AG20443 (cell line): ENCODE measurements around the gene STK16.
"Not testable (repeated sequence)": the region's sequence is repeated elsewhere in the genome, so short reads cannot be mapped to it uniquely, and the experiment has no call there.

Experiments used
- DNase-seq: peaks from one replicate; pipeline ENCODE4 v3.0.0; 2012; ENCODE audit warnings: low spot score, mixed read lengths

STK16 gene

DNA sequence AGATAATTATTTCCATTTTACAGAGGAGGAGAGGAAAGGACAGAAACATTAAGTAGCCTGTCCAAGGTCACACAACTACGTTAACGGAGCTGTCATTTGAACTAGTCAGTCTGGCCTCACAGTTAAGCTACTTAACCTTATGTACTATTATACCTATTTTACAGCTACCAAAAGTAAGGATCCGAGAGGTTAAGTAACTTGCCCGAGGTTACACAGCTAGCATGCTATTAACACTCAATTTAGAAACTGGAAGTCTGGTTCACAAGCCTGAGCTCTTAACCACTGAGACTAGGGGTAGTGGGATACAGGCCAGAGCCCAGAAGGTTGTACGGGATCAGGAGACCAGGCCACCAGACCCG, 511 bp upstream of the STK16 start:
- DNase-seq = no peak

DNA sequence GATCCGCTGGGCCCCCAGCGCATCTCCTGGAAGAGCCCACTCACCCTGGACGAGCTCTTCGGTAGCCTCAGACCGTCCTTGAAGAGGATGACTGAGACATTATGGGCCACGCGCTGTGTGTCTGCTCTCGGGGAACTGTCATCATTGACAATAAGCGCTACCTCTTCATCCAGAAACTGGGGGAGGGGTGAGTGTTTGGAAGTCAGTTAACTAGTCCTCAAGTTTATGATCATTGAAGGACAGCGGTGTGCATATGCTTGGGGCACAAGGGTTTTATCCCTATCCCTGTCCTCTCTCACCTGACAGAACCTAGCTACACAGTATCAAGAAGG, 586 bp downstream of the STK16 start:
- no peak for DNase-seq

DNA sequence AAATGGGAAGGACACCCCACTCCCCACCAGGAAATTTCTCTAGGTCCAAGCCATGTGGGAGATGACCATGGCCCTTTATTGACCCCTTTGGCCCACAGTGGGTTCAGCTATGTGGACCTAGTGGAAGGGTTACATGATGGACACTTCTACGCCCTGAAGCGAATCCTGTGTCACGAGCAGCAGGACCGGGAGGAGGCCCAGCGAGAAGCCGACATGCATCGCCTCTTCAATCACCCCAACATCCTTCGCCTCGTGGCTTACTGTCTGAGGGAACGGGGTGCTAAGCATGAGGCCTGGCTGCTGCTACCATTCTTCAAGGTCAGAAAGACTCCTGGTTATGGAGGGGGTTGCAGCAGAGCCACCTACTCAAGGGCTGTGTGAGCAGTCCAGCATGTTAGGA, 1.3 kb downstream of the STK16 start:
- DNase-seq = no peak

DNA sequence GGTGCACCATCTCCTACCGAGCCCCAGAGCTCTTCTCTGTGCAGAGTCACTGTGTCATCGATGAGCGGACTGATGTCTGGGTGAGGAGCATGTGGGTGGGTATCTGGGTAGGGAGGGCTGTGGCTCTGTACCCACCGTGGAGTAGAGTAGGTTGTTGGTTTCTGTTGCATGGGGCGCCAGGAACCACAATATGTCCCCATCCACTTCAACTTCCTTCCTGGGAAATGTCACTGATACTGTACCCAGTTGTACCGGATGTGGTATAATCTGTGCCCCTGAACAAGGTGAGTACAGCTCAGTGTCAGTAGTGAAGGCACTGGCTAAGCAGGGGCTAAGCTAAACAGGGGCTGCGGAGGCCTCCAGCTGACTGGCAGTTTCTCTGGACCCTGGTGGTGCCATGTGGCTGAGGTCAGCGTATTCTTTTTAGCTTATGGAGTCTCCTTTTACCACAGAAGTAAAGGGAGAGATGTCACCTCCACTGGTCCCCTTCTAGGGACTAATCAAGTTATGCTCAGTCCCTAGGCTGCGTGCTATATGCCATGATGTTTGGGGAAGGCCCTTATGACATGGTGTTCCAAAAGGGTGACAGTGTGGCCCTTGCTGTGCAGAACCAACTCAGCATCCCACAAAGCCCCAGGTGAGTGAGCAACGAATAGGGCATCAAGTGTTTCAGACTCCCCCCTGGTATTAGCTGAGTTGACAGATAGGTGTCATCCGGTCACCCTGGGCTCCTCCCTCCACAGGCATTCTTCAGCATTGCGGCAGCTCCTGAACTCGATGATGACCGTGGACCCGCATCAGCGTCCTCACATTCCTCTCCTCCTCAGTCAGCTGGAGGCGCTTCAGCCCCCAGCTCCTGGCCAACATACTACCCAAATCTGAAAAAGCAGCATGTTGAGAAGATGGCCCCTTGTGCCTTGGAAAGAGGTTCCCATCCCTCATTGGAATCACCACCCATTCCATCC, 2.7 kb downstream of the STK16 start:
- DNase-seq = no peak

DNA sequence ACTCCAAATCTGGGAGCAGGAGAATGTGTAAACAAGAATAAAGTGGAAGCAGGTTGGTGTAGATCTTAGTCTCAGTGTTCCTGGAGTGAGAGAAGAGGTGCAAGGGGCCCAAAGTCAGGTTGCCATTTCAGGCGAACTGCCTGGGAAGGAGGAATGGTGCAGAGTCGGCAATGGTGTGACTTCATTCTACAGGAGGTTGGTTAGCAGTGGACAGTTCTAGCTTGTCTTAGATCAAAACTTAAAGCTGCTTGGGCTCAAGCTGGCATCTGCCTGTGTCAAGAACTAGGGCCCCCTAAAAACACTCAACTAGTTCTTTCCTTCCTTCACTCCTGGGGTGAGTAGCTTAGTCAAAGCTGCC, 3.5 kb downstream of the STK16 start:
- no peak for DNase-seq

DNA sequence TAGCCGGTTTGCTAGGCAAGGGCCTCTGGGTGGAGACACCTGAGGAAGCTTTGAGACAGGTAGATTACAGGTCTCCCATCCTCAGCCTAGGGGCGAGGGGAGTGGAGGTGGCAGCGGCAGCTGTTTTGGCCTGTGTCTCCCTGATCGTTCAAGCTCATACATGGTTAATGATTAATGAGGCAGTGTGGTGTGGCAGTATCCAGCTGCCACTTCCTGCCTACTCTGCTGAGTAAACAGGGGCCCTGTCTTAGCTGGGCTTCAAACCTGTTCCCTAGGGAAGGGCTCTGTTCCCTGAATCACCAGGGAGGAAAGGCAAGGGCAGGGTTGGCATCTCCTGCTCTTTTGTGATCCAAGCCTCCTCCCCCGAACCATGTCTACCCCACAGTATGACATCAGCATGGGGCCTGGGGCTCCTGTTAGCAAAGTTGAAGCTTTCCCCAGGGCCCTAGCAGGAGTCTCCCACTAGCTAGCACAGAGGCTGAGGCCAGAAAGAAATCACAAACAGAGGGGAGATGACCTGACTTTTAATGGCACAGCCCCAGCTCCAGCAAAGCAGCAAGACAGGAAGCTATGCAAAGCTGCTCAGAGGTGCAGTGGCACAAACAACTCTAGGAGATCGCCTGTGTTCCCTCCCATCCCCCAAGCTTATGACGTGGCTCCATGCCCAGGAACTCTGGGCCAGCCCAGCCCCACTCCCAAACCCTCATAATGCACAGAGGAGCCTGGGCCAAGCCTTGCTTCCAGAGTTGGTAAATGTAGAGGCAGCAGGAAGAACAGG, 4.1 kb downstream of the STK16 start:
- DNase-seq = peak; percentile 57

DNA sequence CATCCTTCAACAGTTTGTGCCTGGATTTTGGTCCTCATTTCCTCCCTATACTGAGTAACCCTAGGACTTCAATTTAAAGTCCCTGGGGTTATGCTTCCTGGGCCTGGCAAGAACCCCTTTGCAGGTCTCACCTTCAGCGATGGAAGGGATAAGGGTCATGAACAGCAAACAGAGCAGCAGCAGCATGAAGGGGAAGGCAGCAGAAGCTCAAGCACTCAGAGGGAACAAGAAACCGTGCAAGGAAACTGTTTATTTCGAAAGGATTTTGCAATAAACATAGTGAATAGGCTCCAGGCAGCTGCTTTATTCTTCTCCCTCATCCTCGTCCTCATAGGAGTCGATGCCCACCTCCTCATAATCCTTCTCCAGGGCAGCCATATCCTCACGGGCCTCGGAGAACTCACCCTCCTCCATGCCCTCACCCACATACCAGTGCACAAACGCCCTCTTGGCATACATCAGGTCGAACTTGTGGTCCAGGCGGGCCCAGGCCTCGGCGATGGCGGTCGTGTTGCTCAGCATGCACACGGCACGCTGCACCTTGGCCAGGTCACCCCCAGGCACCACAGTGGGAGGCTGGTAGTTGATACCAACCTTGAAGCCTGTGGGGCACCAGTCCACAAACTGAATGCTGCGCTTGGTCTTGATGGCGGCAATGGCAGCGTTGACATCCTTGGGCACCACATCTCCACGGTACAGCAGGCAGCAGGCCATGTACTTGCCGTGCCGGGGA, 4.9 kb downstream of the STK16 start:
- no peak for DNase-seq

DNA sequence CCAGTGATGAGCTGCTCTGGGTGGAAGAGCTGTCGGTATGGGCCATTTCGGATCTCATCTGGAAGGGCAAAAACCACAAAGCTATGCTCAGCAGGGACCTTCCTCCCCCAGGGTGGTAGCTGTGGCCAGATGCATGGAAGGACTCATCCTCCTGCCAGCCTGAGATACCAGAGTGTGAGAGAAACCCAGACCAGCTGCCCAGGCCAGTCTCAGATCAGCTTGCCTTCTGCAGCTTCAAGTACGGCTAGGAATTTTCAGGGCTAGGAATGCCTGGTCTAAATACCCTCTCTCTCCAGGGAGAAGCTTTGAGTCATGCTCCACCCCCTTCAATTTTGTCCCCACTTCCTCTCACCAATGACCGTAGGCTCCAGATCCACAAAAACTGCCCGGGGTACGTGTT, 6.4 kb downstream of the STK16 start:
- DNase-seq = no peak

DNA sequence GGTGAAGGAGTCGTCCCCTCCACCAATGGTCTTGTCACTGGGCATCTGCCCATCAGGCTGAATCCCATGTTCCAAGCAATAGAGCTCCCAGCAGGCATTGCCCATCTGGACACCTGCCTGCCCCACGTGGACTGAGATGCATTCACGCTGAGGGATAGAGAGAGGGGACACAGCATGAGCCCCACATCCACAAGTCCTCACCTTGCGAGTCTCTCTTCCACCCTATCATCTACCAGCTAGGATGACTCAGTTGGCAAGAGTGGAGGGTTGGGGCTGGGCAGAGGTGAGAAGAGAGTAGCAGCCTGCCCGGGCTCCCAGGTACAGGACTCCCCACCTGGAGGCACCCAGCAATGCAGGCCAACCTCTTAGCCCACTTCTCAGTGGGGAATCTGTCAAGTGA, 6.8 kb downstream of the STK16 start:
- no peak for DNase-seq

DNA sequence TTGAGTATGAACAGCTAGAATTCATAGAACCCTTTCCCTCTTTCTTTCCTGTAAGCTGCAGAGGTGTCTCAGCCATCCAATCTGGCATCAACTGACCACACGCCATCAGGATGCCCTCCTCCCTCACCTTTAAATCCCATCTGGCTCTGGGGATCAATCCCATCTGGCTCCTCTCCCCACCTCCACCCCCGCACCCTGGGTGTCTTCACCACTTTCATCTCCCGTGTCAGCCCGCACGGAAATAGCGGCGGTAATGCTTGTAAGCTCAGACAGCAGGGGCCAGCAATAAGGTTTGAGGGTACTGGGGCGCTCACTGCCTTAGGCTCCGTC, 7.3 kb downstream of the STK16 start:
- no peak for DNase-seq

DNA sequence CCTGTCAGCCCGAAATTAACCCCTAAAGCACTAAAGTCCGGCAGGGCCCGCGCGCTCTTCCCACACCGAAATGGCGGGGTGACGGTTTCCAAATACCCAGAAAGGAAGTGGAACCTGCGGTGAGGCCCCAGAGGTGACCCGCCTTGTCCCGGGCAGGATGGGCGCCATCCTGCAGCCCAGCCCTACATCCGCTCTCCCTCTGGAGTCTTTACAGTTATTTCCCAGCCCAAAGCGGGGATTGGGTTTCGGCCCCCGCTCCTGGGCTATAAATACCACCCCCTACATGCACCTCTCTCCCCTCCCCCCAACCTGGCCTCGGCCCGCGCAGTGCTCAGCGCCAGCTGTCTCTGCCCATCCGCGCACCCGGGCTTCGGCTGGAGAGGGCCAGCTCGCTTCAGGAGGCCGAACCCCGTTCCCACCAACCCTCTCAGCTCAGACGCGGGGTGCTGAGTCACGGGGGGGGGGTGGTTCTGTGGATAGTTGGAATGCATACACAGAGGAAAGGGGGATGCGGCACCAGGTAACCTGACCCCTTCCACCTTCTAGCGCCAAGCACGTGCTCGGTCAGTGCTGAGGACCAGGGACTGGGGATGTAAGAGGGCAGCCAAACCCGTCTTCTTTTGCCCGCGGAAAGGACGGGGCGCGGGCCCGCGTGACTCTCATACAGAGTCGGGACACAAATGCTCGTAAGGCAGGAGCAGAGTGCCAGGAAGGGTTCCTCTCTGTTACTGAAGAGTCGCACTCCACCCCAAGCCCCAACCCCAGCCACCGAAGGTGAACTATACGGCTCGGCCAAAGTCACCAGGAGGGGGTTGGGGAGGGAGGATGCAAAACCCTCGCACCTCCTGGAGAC, 7.8 kb downstream of the STK16 start, which contains the start of gene TUBA4B:
TSS of gene TUBA4B (plus strand) at position 344 of the 853 bp plus-strand sequence. CDS start at position 509, 165 bp downstream.
- DNase-seq = peak; percentile 43

DNA sequence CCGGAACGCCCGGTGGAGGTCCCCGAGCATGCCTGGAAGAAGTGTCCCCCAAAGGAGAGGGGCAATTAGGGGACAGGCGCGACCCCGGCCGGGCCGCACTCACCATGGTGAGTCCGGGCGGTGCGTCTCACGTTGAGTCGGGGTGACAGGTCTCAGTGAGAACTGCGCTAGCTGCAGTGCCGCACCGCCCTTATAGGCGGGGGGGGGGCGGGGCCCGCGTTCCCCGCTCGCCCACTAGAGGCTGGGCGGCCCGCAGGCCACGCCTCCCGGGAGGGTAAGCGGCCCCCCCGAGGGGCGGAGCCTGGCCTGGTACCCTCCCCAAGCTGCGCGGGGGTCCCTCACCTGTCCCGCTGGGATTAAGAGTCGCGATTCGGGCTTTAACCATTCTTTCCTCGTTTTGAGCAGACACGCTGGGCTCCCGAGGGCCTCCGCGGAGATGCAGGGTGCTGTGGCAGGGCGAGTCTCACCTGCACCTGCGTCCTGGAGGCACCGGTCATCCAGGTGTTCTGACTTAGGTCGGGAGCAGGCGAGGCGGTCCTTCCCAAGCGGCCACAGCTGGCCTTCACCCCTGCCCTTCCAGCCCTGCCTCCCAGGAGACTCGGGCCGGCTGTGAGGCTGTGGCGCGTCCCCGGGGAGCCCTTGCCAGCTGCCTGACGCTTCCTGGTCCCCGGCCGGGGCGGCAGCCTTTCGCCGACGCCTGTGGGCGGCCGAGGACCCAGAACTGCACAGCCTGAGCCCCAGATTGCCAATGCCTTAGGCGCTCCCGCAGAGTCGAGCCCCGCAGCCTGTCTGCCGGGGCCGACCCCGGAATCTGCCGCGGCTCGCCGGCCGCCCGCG, 8.7 kb downstream of the STK16 start, which contains the start of gene TUBA4A:
TSS of gene TUBA4A (minus strand) at position 166 of the 837 bp plus-strand sequence. CDS start at position 106, 60 bp downstream.
- DNase-seq = peak; percentile 98

DNA sequence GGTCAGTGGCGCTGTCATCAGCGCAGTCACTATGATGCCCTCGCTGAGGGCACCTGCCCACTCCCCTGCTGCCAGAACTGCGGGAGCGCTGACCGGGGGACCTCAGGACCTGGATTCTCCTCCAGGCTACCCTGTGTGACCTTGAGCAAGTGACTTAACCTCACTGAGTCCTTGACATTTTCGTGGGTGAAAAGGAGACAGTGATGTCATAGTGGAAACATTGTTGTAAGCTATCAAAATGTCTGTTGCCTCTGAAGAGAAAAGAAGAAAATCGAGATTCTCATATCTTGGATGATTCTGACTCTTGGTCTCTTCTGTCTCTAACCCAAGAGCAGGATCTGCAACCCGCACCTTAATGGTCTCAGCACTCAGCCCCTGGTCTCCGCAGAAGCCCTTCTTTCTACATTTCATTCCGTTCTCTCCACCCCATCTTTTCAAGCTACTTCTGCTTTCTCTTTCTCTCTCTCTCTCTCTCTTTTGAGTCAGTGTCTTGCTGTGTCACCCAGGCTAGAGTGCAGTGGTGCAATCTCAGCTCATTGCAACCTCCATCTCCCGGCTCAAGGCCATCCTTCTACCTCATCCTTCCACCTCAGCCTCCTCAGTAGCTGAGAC, 9.4 kb downstream of the STK16 start:
- no peak for DNase-seq

DNA sequence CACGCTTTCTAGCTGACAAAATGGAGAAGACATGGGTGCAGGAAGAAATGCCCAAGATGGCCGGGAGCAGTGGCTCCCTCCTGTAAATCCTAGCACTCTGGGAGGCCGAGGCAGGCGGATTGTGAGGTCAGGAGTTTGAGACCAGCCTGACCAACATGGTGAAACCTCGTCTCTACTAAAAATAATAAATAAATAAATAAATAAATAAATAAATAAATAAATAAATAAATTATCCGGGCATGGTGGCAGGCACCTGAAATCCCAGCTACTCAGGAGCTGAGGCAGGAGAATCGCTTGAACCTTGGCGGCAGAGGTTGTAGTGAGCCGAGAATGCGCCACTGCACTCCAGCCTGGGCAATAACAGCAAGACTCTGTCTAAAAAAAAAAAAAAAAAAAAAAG, 13.7 kb downstream of the STK16 start:
- not testable (repeated sequence) for DNase-seq

DNA sequence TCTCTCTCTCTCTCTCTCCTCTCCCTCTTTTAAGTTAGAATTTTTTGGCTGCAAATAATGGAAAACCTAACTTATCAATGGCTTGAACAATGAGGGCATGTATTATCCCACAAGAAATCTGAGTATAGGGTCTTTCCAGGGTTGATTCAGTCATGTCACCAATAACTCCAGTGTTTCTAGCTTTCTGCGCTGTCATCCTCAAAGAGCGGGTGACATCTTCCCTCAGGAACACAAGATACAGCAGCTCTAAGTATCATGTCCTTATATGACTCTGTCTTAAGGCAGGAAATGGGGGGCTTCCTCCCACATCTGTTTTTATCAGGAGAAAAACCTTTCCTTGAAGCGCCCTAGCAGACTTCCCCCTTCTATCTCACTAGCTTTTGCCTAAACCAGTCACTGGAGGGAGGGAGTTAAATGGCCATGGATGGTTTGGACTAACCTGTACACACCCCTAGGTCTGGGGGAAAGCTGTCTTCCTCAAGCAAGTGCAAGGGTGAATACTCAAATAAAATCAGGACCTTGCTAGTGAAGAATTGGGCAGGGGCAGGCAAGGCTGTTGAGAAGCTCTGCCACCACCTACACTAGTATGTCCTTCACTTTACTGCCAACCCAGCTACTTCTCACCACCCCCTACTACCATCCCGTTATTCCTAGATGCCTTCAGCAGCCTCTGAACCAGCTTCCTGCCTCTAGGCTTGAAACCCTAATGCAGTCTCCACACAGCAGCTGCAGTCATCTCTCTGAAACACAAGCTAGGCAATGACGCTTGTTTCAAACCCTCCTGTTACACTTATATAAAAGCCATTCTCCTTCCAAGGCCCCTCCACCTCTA, 16.0 kb downstream of the STK16 start:
- no peak for DNase-seq

DNA sequence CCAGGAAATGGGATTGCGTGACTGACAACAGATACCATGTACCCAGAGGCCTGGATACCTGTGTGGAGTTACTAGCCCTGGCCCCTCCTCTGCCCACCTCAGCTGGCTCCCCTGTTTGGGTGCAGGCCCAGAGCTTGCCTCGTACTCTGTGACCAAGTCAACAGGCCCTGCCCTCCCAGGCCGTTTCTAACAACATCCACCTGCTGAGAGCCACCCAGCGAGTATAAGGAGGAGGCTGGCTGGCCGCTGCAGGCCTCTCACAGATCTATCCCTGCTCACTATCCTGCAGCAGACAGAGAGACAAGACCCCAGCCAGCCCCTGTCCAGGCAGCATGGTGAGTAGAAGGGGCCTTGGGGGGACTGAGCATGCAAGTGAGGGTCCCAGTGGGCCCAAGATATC, 21.0 kb downstream of the STK16 start:
- no peak for DNase-seq

DNA sequence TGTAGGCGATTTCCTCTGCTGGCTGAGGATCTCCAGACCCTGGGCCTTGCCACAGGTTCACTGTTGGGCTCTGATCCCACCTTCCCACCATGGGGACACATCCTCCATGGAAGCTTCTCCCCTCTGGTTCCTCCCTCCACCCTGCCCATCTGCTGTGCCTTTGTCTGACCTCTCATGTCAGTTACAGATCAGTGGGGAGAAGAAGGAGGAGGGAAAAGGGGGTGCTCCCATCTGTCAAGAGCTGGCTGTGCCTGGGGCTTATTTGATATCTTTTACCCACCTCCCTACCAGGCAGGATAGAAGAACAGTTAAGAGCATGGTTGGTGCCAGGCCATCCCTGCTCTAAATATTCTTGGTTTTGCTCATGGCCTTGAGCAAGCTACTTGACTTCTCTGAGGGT, 21.6 kb downstream of the STK16 start:
- no peak for DNase-seq

DNA sequence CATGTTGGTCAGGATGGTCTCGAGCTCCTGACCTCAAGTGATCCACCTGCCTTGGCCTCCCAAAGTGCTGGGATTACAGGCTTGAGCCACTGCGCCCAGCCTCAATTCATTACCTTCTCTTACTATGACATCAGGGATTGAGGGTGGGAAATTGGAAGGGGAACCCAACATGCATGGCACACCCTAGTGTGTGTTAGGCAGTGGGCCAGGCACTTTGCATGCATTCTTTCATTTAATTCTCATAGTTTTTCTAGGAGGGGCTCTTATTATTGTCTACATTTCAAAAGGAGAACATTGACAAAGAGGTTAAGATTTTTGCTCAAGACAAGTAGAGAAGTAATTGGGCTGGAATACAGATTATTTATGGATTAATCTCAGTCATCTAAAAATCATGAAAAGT, 23.0 kb downstream of the STK16 start:
- no peak for DNase-seq

DNA sequence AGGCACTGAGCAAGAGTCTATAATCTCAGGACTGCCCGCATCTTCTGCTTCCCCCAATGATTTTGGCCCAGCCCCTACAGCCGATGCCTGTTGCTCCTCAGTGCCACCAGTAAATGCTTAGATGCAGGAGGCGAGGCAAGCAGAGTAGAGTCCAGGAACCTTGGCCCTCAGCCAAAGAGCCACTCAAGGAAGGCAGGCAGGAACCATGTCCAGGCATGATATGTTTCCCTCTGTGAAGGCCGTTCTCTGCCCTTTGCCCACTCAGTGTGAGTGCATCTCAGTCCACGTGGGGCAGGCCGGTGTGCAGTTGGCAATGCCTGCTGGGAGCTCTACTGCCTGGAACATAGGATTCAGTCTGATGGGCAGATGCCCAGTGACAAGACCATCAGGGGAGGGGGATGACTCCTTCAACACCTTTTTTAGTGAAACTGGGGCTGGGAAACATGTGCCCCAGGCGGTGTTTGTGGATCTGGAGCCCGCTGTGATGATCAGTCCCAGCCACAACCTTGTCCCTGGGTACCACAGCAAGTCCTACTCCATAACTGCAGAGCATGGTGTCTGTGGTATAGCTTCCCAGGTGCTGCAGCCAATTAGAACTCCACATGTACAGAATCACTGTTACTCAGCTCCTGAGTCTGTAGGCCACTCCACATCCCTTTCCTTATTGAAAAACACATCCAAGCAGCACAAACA, 24.2 kb downstream of the STK16 start:
- no peak for DNase-seq
